OCI-LY1 (cell line): ENCODE measurements around the gene PRRC2C.

ENCODE experiments used
- EZH2 ChIP-seq: fragments of 200-600 bp; sonication (generic), shearing (Covaris generic); IDR thresholded peaks from 2 replicates; pipeline ENCODE4 v1.8.0; 2017; ENCODE audit warnings: borderline replicate concordance, mixed run types, mild to moderate bottlenecking, antibody characterized with exemption, low read length, moderate library complexity, mixed read lengths
- TF ChIP-seq, protein P1 (sequence below): fragments of 200-600 bp; sonication (generic), shearing (Covaris generic); IDR thresholded peaks from 2 replicates; pipeline ENCODE4 v1.5.1; 2017; ENCODE audit warnings: mild to moderate bottlenecking, antibody characterized with exemption, low read length, moderate library complexity, mixed read lengths

DNA sequence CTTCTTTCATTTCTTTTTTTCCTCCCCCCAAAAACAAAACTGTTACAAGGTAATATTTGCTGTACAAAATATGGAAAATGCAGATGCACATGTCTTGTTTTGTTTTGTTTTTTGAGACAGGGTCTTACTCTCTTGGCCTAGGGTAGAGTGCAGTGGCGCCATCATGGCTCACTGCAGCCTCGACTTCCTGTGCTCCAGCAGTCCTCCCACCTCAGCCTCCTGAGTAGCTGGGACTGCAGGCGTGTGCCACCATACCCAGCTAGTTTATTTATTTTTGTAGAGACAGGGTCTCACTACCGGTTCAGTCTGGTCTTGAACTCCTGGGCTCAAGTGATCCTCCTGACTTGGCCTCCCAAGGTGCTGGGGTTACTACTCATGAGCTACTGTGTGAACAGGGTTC, 15.5 kb downstream of the PRRC2C start:
- TF ChIP-seq, protein P1, sequence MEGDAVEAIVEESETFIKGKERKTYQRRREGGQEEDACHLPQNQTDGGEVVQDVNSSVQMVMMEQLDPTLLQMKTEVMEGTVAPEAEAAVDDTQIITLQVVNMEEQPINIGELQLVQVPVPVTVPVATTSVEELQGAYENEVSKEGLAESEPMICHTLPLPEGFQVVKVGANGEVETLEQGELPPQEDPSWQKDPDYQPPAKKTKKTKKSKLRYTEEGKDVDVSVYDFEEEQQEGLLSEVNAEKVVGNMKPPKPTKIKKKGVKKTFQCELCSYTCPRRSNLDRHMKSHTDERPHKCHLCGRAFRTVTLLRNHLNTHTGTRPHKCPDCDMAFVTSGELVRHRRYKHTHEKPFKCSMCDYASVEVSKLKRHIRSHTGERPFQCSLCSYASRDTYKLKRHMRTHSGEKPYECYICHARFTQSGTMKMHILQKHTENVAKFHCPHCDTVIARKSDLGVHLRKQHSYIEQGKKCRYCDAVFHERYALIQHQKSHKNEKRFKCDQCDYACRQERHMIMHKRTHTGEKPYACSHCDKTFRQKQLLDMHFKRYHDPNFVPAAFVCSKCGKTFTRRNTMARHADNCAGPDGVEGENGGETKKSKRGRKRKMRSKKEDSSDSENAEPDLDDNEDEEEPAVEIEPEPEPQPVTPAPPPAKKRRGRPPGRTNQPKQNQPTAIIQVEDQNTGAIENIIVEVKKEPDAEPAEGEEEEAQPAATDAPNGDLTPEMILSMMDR: no peak
- TF ChIP-seq EZH2: no peak
